HEK293 (cell line): ENCODE data around the gene PTPN4.

Experiments
- CTCF ChIA-PET: fragments of 350-600 bp; formaldehyde crosslinking; extraction: SDS; loops from one replicate; lab custom pipeline; 2021; ENCODE audit warnings: antibody characterized with exemption; lab: Yijun Ruan, JAX
- POLR2A ChIA-PET: fragments of 300-600 bp; formaldehyde crosslinking; extraction: SDS; loops from one replicate; lab custom pipeline; 2020; ENCODE audit warnings: antibody characterized with exemption, inconsistent platforms; lab: Yijun Ruan, JAX
- H3K27ac ChIP-seq: fragments of 200-500 bp; sonication (Bioruptor generic); 2 replicates; pipeline ENCODE4 v1.5.1; 2014; ENCODE audit warnings: low read depth, low read length, control low read depth, inconsistent platforms; ENCODE audit errors: extremely low read depth
- H3K36me3 ChIP-seq, 2 experiments: fragments of 200-500 bp in 1 of 2; sonication (Bioruptor generic) in 1 of 2; 1 replicate in 1 of 2; 2 replicates in 1 of 2; pipeline ENCODE4 v1.5.1; 2014 to 2017; ENCODE audit warnings: inconsistent platforms in 2 of 2, low read length in 2 of 2; ENCODE audit not compliant: control insufficient read depth in 2 of 2, insufficient read depth in 1 of 2
- H3K4me1 ChIP-seq: fragments of 200-500 bp; sonication (Bioruptor generic); 2 replicates; pipeline ENCODE4 v1.5.1; 2014; ENCODE audit warnings: mild to moderate bottlenecking, low read length, inconsistent platforms; ENCODE audit not compliant: control insufficient read depth, insufficient read depth
- H3K4me3 ChIP-seq: 2 replicates; pipeline ENCODE4 v1.5.1; 2011; ENCODE audit warnings: low read depth, mild to moderate bottlenecking, control low read depth, low read length, moderate library complexity
- H3K9me3 ChIP-seq: fragments of 200-500 bp; sonication (Bioruptor generic); 2 replicates; pipeline ENCODE4 v1.5.1; 2014; ENCODE audit warnings: low read depth, low read length, inconsistent platforms; ENCODE audit not compliant: control insufficient read depth, insufficient read depth
- CTCF ChIP-seq: fragments of 450-650 bp; formaldehyde crosslinking; IDR thresholded peaks from 2 replicates; pipeline ENCODE4 v1.5.1; 2016; ENCODE audit warnings: missing biosample characterization, missing genetic modification characterization
- GLIS1 ChIP-seq: fragments of 450-650 bp; formaldehyde crosslinking; IDR thresholded peaks from 2 replicates; pipeline ENCODE4 v1.5.1; 2016; ENCODE audit warnings: missing biosample characterization, missing genetic modification characterization
- KLF10 ChIP-seq: fragments of 450-650 bp; IDR thresholded peaks from 2 replicates; pipeline ENCODE4 v1.5.1; 2018; ENCODE audit warnings: missing biosample characterization, mild to moderate bottlenecking, missing genetic modification characterization
- OSR2 ChIP-seq: fragments of 450-650 bp; formaldehyde crosslinking; IDR thresholded peaks from 2 replicates; pipeline ENCODE4 v1.5.1; 2016; ENCODE audit warnings: missing biosample characterization, missing genetic modification characterization
- PBX3 ChIP-seq: sonication (generic); formaldehyde crosslinking; IDR thresholded peaks from 2 replicates; pipeline ENCODE4 v1.8.1; 2022; ENCODE audit warnings: mild to moderate bottlenecking, moderate library complexity, missing genetic modification reagents
- TRIM28 ChIP-seq: IDR thresholded peaks from 2 replicates; pipeline ENCODE4 v1.6.1; 2011; ENCODE audit warnings: low read length, control low read depth, borderline replicate concordance
- ZNF157 ChIP-seq: fragments of 450-650 bp; formaldehyde crosslinking; IDR thresholded peaks from 2 replicates; pipeline ENCODE4 v1.5.1; 2016; ENCODE audit warnings: missing biosample characterization, missing genetic modification characterization
- ZNF335 ChIP-seq: fragments of 450-650 bp; formaldehyde crosslinking; conservative IDR thresholded peaks from 2 replicates; pipeline ENCODE4 v1.5.1; 2016; ENCODE audit warnings: missing biosample characterization, missing genetic modification characterization
- ZNF501 ChIP-seq: fragments of 450-650 bp; formaldehyde crosslinking; IDR thresholded peaks from 2 replicates; pipeline ENCODE4 v1.5.1; 2016; ENCODE audit warnings: missing biosample characterization, missing genetic modification characterization
- ZNF529 ChIP-seq: fragments of 450-650 bp; formaldehyde crosslinking; IDR thresholded peaks from 2 replicates; pipeline ENCODE4 v1.5.1; 2017; ENCODE audit warnings: missing genetic modification characterization, missing biosample characterization; ENCODE audit not compliant: insufficient replicate concordance
- ZNF629 ChIP-seq: fragments of 450-650 bp; formaldehyde crosslinking; IDR thresholded peaks from 2 replicates; pipeline ENCODE4 v1.5.1; 2017; ENCODE audit warnings: missing biosample characterization, missing genetic modification characterization
- ZNF654 ChIP-seq: fragments of 450-650 bp; formaldehyde crosslinking; IDR thresholded peaks from 2 replicates; pipeline ENCODE4 v1.5.1; 2016; ENCODE audit warnings: low read depth, missing biosample characterization, missing genetic modification characterization
- ZNF707 ChIP-seq: fragments of 450-650 bp; formaldehyde crosslinking; IDR thresholded peaks from 2 replicates; pipeline ENCODE4 v1.5.1; 2016; ENCODE audit warnings: missing biosample characterization, missing genetic modification characterization
- ZSCAN4 ChIP-seq: fragments of 450-650 bp; formaldehyde crosslinking; IDR thresholded peaks from 2 replicates; pipeline ENCODE4 v1.5.1; 2017; ENCODE audit warnings: missing biosample characterization, missing genetic modification characterization
- ZXDB ChIP-seq: fragments of 450-650 bp; formaldehyde crosslinking; IDR thresholded peaks from 2 replicates; pipeline ENCODE4 v1.5.1; 2016; ENCODE audit warnings: missing biosample characterization, missing genetic modification characterization

PTPN4 gene

GRCh38 chr2:119823734-119824334, 64.1 kb downstream of the PTPN4 start:
- Histone ChIP-seq H3K36me3 (no peaks in the 10 kb centered on the region), H3K9me3 (no peaks in the 10 kb centered on the region), H3K4me3 (no peak overlapping the region), H3K27ac (no peak overlapping the region), H3K4me1 (peaks cover 14% of the 10 kb centered on the region; the same call in 1 of the 2 replicates)
- peak; percentile 28 for TF ChIP-seq ZNF654
- no peak for TF ChIP-seq TRIM28
- CTCF ChIA-PET, result interaction anchor here (0.6 to 1.7 kb wide), 14 partner anchors 8 to 1128 kb away, joined by 3 to 12 read pairs (median 3); partner anchors contain the start of gene PTPN4
- POLR2A ChIA-PET, result no interaction called here

GRCh38 chr2:119826370-119826961, 66.7 kb downstream of the PTPN4 start:
- POLR2A ChIA-PET, result no interaction called here
- Histone ChIP-seq H3K4me1 (peaks cover 8% of the 10 kb centered on the region; the same call in 1 of the 2 replicates), H3K9me3 (no peaks in the 10 kb centered on the region), H3K4me3 (no peak overlapping the region), H3K36me3 (no peaks in the 10 kb centered on the region), H3K27ac (no peak overlapping the region)
- TF ChIP-seq ZNF654 (peak; percentile 24), CTCF (peak; percentile 33; the same call in 1 of the 2 replicates), ZNF529 (tag by site-specific recombination) (no peak), TRIM28 (0 out of 2 replicates have a peak, but pooled peaks have one; percentile 43), ZNF157 (no peak)
- CTCF ChIA-PET, result interaction anchor here (0.6 to 3.5 kb wide), 13 partner anchors 8 to 854 kb away, joined by 3 to 32 read pairs (median 3); no protein-coding TSS in a partner anchor

- H3K36me3 ChIP-seq, result no peaks in the 10 kb centered on the region
- ChIA-PET POLR2A (interaction anchor here (1.7 kb wide), 1 partner anchor 68 kb away, joined by 5 read pairs; the partner anchor contains the start of gene PTPN4), CTCF (interaction anchor here (0.5 to 3.5 kb wide), 8 partner anchors 13 to 853 kb away, joined by 3 to 32 read pairs (median 3); no protein-coding TSS in a partner anchor)
- H3K27ac ChIP-seq, result no peak overlapping the region
- H3K4me1 ChIP-seq, result 0 out of 2 replicates have a peak, but pooled peaks cover 2% of the 10 kb centered on the region
- no peaks in the 10 kb centered on the region for H3K9me3 ChIP-seq
- TF ChIP-seq ZNF501 (tag by site-specific recombination) (no peak), PBX3 (CRISPR knock-in tag) (no peak), ZNF335 (tag by site-specific recombination) (no peak), ZXDB (tag by site-specific recombination) (no peak), ZNF629 (tag by site-specific recombination) (no peak), KLF10 (tag by site-specific recombination) (no peak), OSR2 (tag by site-specific recombination) (no peak), GLIS1 (tag by site-specific recombination) (no peak), ZSCAN4 (no peak), ZNF707 (tag by site-specific recombination) (no peak)
- no peak overlapping the region for H3K4me3 ChIP-seq
These were observed 68.3 kb downstream of the PTPN4 start for GRCh38 chr2:119827866-119828507.
